K562 (cell line): ENCODE data around the gene SLC34A3.
"Not testable (repeated sequence)": the region's sequence is repeated elsewhere in the genome, so short reads cannot be mapped to it uniquely, and the experiment has no call there.

Experiments used
- BDP1 ChIP-seq: IDR thresholded peaks from 3 replicates; pipeline ENCODE4 v1.6.1; 2011; ENCODE audit not compliant: insufficient read length, insufficient read depth
- CTCF ChIP-seq, 3 experiments: IDR thresholded peaks in 2 of 3; conservative IDR thresholded peaks in 1 of 3; 2 replicates each; pipeline ENCODE4 v1.5.1; 2011 to 2012; ENCODE audit warnings: low read length in 3 of 3, mild to moderate bottlenecking in 3 of 3, control low read depth in 2 of 3, improper control_type of control experiment in 1 of 3, inconsistent platforms in 1 of 3, low read depth in 1 of 3, mixed read lengths in 1 of 3, moderate library complexity in 1 of 3; ENCODE audit not compliant: insufficient read depth in 2 of 3
- EZH2 ChIP-seq: IDR thresholded peaks from 2 replicates; pipeline ENCODE4 v1.6.1; 2012; ENCODE audit warnings: low read depth, mild to moderate bottlenecking, inconsistent platforms, low read length, borderline replicate concordance
- FOXA1 ChIP-seq: fragments of 450-650 bp; IDR thresholded peaks from 2 replicates; pipeline ENCODE4 v1.6.1; 2016; ENCODE audit warnings: mild to moderate bottlenecking, borderline replicate concordance
- GTF3C2 ChIP-seq: IDR thresholded peaks from 3 replicates; pipeline ENCODE4 v1.6.1; 2011; ENCODE audit warnings: borderline replicate concordance, mild to moderate bottlenecking, moderate library complexity; ENCODE audit not compliant: insufficient read length; ENCODE audit errors: extremely low read depth
- HNRNPL ChIP-seq: fragments of 200-400 bp; formaldehyde crosslinking; IDR thresholded peaks from 2 replicates; pipeline ENCODE4 v1.6.1; 2017; ENCODE audit warnings: low read depth, mild to moderate bottlenecking, low read length
- NFYB ChIP-seq: IDR thresholded peaks from 2 replicates; pipeline ENCODE4 v1.6.1; 2011; ENCODE audit warnings: mild to moderate bottlenecking, moderate library complexity; ENCODE audit not compliant: insufficient read length; ENCODE audit errors: extremely low read depth
- REST ChIP-seq, 2 experiments: fragments of 450-650 bp; formaldehyde crosslinking in 1 of 2; IDR thresholded peaks; 2 replicates each; pipeline versions ENCODE4 v1.4.0 to v1.6.1; 2014 to 2020; ENCODE audit warnings: mild to moderate bottlenecking in 2 of 2, borderline replicate concordance in 1 of 2, low read depth in 1 of 2
- SMARCE1 ChIP-seq: fragments of 450-650 bp; IDR thresholded peaks from 2 replicates; pipeline ENCODE4 v1.7.1; 2016; ENCODE audit warnings: mild to moderate bottlenecking
- SPI1 ChIP-seq: IDR thresholded peaks from 2 replicates; pipeline ENCODE4 v1.6.1; 2011; ENCODE audit warnings: low read depth, low read length, control low read depth, borderline replicate concordance
- ZNF274 ChIP-seq: IDR thresholded peaks from 2 replicates; pipeline ENCODE4 v1.6.1; 2011; ENCODE audit warnings: low read depth, mild to moderate bottlenecking, low read length, moderate library complexity, borderline replicate concordance
- ZNF324 ChIP-seq: fragments of 250-450 bp; sonication (Bioruptor Pico); IDR thresholded peaks from 2 replicates; pipeline ENCODE4 v1.4.0; 2020; ENCODE audit warnings: mild to moderate bottlenecking
- TF ChIP-seq, protein P1 (sequence below): sonication (generic); formaldehyde crosslinking; IDR thresholded peaks from 2 replicates; pipeline ENCODE4 v1.8.0; 2023; ENCODE audit warnings: mild to moderate bottlenecking, missing genetic modification reagents
- TF ChIP-seq, protein P2 (sequence below): IDR thresholded peaks from 3 replicates; pipeline ENCODE4 v1.6.1; 2011; ENCODE audit warnings: borderline replicate concordance, mild to moderate bottlenecking; ENCODE audit not compliant: insufficient read length, insufficient read depth

DNA sequence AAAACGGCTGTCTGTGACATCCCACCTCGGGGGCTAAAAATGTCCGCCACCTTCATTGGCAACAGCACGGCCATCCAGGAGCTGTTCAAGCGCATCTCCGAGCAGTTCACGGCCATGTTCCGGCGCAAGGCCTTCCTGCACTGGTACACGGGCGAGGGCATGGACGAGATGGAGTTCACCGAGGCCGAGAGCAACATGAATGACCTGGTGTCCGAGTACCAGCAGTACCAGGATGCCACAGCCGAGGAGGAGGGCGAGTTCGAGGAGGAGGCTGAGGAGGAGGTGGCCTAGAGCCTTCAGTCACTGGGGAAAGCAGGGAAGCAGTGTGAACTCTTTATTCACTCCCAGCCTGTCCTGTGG is 12.5 kb downstream of the SLC34A3 start:
- not testable (repeated sequence) for TF ChIP-seq ZNF324; FOXA1; EZH2; HNRNPL; CTCF (IDR thresholded peaks at IDR 0.05 in 2 of 3, conservative IDR thresholded peaks at IDR 0.05 in 1 of 3; ENCODE audit: insufficient read depth in 2 of 3, low read depth in 1 of 3, low read length in 3 of 3); NFYB; GTF3C2; SPI1; ZNF274; REST (IDR thresholded peaks at IDR 0.05; ENCODE audit: borderline replicate concordance); REST (CRISPR knock-in tag; IDR thresholded peaks at IDR 0.05; ENCODE audit: low read depth); BDP1; SMARCE1
- TF ChIP-seq, protein P1, sequence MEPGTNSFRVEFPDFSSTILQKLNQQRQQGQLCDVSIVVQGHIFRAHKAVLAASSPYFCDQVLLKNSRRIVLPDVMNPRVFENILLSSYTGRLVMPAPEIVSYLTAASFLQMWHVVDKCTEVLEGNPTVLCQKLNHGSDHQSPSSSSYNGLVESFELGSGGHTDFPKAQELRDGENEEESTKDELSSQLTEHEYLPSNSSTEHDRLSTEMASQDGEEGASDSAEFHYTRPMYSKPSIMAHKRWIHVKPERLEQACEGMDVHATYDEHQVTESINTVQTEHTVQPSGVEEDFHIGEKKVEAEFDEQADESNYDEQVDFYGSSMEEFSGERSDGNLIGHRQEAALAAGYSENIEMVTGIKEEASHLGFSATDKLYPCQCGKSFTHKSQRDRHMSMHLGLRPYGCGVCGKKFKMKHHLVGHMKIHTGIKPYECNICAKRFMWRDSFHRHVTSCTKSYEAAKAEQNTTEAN (CRISPR knock-in tag) = not testable (repeated sequence)
- TF ChIP-seq, protein P2, sequence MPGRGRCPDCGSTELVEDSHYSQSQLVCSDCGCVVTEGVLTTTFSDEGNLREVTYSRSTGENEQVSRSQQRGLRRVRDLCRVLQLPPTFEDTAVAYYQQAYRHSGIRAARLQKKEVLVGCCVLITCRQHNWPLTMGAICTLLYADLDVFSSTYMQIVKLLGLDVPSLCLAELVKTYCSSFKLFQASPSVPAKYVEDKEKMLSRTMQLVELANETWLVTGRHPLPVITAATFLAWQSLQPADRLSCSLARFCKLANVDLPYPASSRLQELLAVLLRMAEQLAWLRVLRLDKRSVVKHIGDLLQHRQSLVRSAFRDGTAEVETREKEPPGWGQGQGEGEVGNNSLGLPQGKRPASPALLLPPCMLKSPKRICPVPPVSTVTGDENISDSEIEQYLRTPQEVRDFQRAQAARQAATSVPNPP = not testable (repeated sequence)
